Measurements from ENCODE around the gene KIF2B.
"Not testable (repeated sequence)": the region's sequence is repeated elsewhere in the genome, so short reads cannot be mapped to it uniquely, and the experiment has no call there.

Gene KIF2B

DNA sequence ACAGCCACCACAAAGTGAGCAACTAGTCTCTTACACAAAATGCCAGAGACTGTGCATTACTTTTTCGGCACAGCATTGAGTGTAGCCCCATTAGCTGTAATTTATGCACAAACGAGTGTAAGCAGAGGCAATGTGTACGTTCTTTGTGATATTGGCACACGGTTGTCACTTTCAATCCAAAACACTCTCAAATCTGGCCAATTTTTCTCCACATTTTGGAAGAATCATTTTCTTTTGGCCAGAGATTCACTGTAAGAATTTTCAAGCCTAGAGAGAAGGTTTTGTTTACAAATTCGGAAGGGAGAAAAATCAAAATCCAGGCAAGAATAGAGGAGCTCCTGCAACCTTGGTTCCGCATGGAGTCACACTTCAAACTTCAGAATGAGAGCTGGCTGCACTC lies 15.4 kb upstream of the KIF2B start:
- Histone ChIP-seq H3K4me2 (no peak overlapping the region), H3K36me3 (no peaks in the 10 kb centered on the region), H3K4me1 (no peaks in the 10 kb centered on the region), H3K27me3 (no peaks in the 10 kb centered on the region), H3K9ac (no peak overlapping the region), H3K4me3 (no peak overlapping the region), H3K27ac (no peak overlapping the region), H4K20me1 (no peaks in the 10 kb centered on the region), H3K9me3 (no peaks in the 10 kb centered on the region)
- no peak for TF ChIP-seq Cebpa-rat (IDR thresholded peaks at IDR 0.05)

DNA sequence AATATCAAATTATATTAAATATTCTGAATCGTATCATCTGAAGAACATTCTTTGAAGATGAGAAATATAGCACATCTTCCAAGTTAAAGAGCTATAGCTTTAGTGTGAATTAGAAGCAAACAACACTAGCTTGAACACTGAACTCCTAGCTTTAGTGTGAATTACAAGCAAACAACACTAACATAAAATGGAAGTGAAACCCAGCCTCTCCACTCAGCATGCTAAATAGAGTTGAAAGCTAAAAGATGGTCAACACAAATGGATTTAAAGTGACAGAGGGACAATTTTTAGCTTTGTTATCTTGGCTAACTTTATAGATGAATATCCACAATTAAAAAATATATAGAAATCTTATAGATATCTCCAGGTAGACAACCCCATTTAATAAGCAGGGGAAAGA lies 4.5 kb upstream of the KIF2B start:
- Histone ChIP-seq H3K36me3 (no peaks in the 10 kb centered on the region), H3K9me3 (peaks cover 9% of the 10 kb centered on the region), H3K27ac (no peak overlapping the region), H3K9ac (no peak overlapping the region), H4K20me1 (no peaks in the 10 kb centered on the region), H3K4me3 (no peak overlapping the region), H3K27me3 (no peaks in the 10 kb centered on the region), H3K4me1 (peaks cover 29% of the 10 kb centered on the region), H3K4me2 (peak overlapping the region; percentile 66)
- no peak for TF ChIP-seq Cebpa-rat (IDR thresholded peaks at IDR 0.05)

DNA sequence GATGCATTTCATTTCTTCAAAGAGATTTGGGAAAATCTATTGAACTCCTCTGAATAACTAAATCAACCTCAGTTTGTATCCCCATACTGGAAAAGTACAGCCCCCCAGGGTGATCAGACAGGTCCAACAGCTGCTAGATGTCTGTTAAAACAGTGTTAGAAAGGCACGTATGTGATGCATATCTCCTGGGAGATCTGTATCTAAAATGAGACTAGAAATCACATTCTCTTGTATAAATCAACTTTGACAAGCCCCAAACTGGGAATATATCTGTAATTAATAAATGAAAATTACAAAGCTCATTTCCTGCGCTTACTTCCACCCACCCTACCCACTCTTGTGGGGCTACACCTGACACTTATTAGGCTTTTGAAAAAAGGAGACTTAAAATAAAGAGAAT lies 3.8 kb upstream of the KIF2B start:
- Histone ChIP-seq H3K36me3 (no peaks in the 10 kb centered on the region), H3K4me1 (peaks cover 29% of the 10 kb centered on the region), H3K4me2 (peak overlapping the region; percentile 66), H3K9me3 (peaks cover 11% of the 10 kb centered on the region), H3K4me3 (no peak overlapping the region), H4K20me1 (no peaks in the 10 kb centered on the region), H3K27ac (peak overlapping the region; percentile 44; the same call in 1 of the 2 replicates), H3K27me3 (no peaks in the 10 kb centered on the region), H3K9ac (no peak overlapping the region)
- TF ChIP-seq Cebpa-rat (IDR thresholded peaks at IDR 0.05) = no peak

DNA sequence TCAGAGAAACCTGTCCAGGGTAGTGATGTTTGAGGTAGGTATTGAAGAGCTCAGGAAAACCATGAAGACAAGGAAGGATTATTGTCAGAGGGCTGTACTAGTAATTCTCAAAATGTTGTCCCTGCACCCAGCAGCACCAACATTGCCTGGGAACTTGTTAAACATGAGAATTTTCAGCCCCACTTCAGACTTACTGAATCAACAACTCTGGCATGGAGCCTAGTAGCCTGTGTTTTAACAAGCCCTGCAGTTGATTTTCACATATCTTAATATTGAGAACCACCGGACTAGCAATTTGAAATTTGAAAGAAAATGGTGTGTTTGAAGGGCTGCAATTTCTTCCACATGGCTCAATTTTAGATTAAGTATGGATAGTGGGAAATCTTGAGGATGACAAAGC lies 2.8 kb upstream of the KIF2B start:
- Histone ChIP-seq H3K4me1 (peaks cover 29% of the 10 kb centered on the region), H3K27me3 (no peaks in the 10 kb centered on the region), H4K20me1 (no peaks in the 10 kb centered on the region), H3K9me3 (peaks cover 11% of the 10 kb centered on the region), H3K4me2 (peak overlapping the region; percentile 66), H3K9ac (no peak overlapping the region), H3K36me3 (no peaks in the 10 kb centered on the region), H3K27ac (no peak overlapping the region), H3K4me3 (no peak overlapping the region)
- TF ChIP-seq Cebpa-rat (IDR thresholded peaks at IDR 0.05) = no peak

DNA sequence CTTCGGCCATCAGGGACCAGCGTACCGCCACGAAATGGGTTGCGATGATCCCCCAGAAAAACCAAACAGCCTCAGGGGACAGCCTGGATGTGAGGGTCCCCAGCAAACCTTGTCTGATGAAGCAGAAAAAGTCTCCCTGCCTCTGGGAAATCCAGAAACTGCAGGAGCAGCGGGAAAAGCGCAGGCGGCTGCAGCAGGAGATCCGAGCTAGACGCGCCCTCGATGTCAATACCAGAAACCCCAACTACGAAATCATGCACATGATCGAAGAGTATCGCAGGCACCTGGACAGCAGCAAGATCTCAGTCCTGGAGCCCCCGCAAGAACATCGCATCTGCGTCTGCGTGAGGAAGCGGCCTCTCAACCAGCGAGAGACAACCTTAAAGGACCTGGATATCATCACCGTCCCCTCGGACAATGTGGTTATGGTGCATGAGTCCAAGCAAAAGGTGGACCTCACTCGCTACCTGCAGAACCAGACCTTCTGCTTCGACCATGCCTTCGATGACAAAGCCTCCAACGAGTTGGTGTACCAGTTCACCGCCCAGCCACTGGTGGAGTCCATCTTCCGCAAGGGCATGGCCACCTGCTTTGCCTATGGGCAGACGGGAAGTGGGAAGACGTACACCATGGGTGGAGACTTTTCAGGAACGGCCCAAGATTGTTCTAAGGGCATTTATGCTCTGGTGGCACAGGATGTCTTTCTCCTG lies 769 bp downstream of the KIF2B start:
- TF ChIP-seq Cebpa-rat (IDR thresholded peaks at IDR 0.05) = no peak
- no peaks in the 10 kb centered on the region for H3K36me3 ChIP-seq
- no peaks in the 10 kb centered on the region for H4K20me1 ChIP-seq
- H3K4me2 ChIP-seq = no peak overlapping the region
- no peak overlapping the region for H3K4me3 ChIP-seq
- H3K4me1 ChIP-seq = peaks cover 20% of the 10 kb centered on the region
- H3K27me3 ChIP-seq = no peaks in the 10 kb centered on the region
- H3K9ac ChIP-seq = no peak overlapping the region
- H3K27ac ChIP-seq = no peak overlapping the region
- peaks cover 11% of the 10 kb centered on the region for H3K9me3 ChIP-seq

DNA sequence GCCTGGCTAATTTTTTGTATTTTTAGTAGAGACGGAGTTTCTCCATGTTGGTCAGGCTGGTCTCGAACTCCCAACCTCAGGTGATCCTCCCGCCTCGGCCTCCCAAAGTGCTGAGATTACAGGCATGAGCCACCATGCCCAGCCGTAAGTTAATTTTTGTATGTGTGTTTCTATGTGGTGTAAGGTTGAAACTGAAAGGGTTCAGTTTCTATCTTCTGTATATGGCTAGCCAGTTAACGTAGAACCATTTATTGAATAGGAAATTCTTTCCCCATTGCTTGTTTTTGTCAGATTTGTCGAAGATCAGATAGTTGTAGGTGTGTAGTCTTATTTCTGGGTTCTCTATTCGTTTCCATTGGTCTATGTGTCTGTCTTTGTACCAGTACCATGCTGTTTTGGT lies 12.0 kb downstream of the KIF2B start:
- H3K9me3 ChIP-seq, H3K36me3 ChIP-seq, H3K27me3 ChIP-seq, H3K27ac ChIP-seq, H3K4me3 ChIP-seq, H3K4me2 ChIP-seq, H3K9ac ChIP-seq, H3K4me1 ChIP-seq, H4K20me1 ChIP-seq: not testable (repeated sequence)

DNA sequence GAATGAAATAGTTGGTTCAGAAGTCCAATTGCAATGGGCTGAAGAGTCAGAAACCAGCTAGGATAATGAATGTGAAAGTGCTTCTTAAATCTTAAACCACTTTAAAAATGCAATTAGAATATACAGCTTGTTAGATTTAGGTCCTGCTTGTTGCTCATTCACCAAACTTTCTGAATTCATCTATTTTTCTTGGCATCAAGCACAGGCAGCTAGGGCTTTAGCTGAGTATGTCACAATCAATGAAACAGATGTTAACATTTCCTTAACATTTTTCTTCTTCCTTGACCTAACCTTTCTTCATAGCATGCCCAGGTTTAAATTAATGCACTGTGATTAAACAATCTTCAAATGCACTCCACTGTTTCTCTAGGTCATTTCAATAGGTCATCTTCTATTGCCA lies 14.4 kb downstream of the KIF2B start:
- H3K36me3 ChIP-seq = no peaks in the 10 kb centered on the region
- no peak overlapping the region for H3K4me3 ChIP-seq
- no peaks in the 10 kb centered on the region for H3K27me3 ChIP-seq
- no peak overlapping the region for H3K4me2 ChIP-seq
- H3K27ac ChIP-seq = no peak overlapping the region
- TF ChIP-seq Cebpa-rat (IDR thresholded peaks at IDR 0.05) = no peak
- no peaks in the 10 kb centered on the region for H4K20me1 ChIP-seq
- peaks cover 21% of the 10 kb centered on the region for H3K9me3 ChIP-seq
- H3K4me1 ChIP-seq = no peaks in the 10 kb centered on the region
- no peak overlapping the region for H3K9ac ChIP-seq

DNA sequence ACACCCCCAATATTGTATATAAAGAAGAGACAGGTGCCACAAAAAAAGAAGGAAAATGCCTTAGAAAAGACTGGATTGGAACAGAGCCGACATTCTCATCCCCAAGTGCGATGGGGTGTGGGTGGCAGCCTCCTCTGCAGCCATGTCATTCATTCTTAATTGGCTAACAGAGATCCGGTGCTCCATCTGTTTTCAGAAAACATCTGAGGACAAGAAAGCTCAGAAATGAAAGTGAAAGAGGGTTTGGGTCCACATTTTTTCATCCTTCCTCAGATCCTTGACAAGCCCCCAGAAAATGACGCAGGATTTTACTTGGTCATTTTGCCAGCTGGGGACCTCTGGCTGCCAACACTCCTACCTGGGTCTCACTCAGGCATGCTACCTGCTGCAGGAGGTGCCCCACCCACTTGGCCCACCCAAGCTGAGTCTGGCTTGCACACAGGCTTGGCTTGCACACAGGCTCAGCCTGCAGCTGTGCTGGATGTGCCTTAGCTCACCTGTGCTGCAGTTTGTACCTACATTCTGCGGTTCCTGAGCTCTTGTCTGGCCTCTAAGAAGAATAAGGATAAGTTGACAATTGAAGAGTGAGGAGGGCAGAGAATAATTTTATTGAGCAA lies 21.9 kb downstream of the KIF2B start:
- H3K9ac ChIP-seq = no peak overlapping the region
- no peaks in the 10 kb centered on the region for H4K20me1 ChIP-seq
- no peak overlapping the region for H3K4me2 ChIP-seq
- no peaks in the 10 kb centered on the region for H3K4me1 ChIP-seq
- H3K27me3 ChIP-seq = no peaks in the 10 kb centered on the region
- TF ChIP-seq Cebpa-rat (IDR thresholded peaks at IDR 0.05) = no peak
- no peak overlapping the region for H3K27ac ChIP-seq
- no peak overlapping the region for H3K4me3 ChIP-seq
- no peaks in the 10 kb centered on the region for H3K36me3 ChIP-seq
- H3K9me3 ChIP-seq = peaks cover 18% of the 10 kb centered on the region

DNA sequence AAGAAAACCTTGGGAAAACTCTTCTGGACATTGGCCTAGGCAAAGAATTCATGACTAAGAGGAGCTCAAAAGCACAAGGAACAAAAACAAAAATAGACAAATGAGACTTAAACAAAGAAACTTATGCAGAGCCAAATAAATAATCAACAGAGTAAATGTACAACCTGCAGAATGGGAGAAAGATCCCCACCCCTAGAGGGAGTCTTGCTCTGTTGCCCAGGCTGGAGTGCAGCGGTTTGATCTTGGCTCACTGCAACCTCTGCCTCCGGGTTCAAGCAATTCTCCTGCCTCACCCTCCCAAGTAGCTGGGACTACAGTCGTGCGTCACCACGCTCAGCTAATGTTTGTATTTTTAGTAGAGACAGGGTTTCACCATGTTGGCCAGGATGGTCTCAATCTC lies 48.4 kb downstream of the KIF2B start:
- not testable (repeated sequence) for H4K20me1 ChIP-seq, H3K36me3 ChIP-seq, H3K27ac ChIP-seq, H3K4me1 ChIP-seq, H3K4me2 ChIP-seq, H3K9me3 ChIP-seq, H3K9ac ChIP-seq, H3K4me3 ChIP-seq, H3K27me3 ChIP-seq
